HG03558 (cell line): Measurements from ENCODE around the gene FN3KRP.

Source experiments
- ATAC-seq: cut with Tn5 transposase; IDR thresholded peaks from one replicate; pipeline ENCODE4 v1.9.1; 2021; ENCODE audit warnings: moderate number of reproducible peaks; ENCODE audit not compliant: unreplicated experiment; ENCODE audit errors: extremely low read depth

The FN3KRP gene

DNA sequence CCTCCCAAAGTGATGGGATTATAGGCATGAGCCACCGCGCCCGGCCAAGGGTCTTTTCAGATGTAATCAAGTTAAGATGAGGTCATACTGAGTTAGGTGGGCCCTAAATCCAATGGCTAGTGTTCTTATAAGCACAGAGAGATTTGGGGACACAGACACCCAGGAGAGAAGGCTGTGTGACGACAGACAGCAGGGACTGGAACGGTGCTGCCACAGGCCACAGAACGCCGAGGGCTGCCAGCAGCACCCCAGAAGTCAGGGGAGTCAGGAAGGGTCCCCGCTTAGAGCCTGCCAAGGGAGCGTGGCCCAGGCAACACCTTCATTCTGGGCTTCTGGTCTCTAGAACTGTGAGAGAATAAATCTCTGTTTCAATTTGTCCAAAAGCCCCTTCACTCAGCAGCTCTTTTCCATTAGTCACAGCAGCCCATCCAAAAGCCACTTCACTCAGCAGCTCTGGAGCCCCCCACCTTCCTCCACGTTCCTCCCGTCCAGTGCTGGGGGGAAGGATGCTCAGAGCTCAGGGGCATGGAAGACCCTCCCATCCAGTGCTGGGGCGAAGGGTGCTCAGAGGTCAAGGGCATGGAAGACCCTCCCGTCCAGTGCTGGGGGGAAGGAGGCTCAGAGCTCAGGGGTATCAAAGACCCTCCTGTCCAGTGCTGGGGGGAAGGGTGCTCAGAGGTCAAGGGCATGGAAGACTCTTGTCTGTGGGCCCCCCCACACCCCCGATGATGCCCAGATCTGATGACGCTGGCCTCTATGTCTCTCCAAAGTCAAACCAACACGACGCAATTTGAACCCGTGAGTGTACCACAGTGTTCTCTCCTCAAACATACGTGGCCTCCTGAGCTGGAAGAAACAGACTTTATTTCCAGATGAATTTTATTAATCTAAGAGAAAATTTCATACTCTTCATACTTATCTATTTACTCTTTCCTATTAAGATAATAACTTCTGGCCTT is 29.9 kb upstream of the FN3KRP start:
- ATAC-seq, result no peak

GRCh38 chr17:82687375-82687861 is 29.1 kb upstream of the FN3KRP start:
- no peak for ATAC-seq

DNA sequence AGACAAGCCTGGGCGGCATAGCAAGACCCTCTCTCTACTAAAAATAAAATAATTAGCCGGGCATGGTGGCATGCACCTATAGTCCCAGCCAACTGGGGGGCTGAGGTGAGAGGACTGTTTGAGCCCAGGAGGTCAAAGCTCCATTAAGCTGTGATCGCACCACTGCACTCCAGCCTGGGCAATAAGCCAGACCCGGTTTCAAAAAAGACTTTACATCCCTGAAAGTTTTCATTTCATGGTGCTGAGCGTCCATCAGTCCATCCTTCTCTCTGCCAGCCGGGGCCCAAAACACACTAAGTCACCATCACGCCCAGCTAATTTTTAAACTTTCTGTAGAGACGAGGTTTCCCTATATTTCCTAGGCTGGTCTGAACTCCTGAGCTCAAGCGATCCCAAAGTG is 28.6 kb upstream of the FN3KRP start:
- no peak for ATAC-seq

GRCh38 chr17:82689077-82689476 is 27.4 kb upstream of the FN3KRP start:
- ATAC-seq, result no peak

DNA sequence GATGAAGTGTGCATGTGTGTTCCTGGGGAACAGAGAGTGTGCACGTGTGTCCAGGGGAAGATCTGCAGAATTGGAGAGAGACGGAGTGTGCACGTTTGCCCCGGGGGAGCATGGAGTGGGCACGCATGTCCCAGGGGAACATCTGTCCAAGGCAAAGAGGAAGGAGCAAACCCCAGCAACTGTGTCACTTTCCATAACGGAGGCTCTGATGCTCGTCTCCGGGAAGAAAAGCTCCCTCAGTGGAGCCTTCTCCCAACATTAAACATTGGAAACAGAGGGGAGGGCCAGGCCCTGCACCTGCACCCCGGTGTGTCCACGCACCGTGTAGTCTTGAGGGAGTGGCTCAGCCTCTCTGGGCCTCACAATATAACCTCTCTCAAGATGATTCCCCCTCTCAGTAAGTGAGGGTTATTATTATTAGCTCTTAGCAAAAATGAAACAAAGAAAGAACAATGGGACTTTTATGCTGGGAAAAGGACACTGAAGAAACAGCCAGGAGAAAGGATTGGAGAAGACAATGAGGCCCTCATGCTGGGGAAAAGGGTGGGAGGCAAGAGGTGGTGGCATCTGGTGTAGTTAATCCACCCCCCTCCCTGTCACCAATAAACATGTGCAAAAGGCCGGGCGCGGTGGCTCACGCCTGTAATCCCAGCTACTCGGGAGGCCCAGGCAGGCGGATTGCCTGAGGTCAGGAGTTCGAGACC is 25.6 kb upstream of the FN3KRP start:
- no peak for ATAC-seq

DNA sequence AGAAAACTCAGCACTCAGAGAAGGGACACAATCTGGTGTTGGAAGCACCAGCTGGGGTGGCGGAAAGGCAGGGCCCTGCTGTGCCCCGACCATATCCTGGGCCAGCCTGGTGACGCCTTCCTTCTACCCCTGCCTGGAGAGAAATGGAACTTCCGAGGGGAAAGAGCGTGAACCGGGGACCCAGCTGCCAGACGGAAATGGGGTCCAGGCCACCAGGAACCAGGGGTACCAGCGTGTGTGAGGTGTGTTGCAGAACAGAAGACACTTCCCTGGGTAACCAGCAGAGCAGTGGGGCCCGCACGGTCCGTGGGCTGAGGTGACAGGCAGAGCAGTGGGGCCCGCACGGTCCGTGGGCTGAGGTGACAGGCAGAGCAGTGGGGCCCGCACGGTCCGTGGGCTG is 24.8 kb upstream of the FN3KRP start:
- no peak for ATAC-seq

DNA sequence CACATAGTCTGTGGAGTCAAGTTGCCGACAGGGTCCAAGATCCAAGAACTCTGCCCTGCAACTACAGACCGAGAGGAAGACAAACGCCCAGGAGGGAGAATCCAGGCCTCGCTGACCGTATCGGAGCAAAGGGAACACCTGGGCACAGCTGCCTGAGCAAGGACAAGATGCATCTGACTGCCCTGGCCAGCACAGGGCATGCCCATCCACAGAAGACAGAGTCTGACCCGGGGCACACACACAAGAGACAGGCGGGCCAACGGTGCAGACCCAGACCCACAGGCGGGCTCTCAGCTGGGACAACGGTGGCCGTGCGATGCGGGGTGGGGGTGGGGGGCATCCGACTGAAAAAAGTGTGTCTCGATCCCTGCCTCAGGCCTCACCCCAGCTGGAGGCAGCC is 24.2 kb upstream of the FN3KRP start:
- ATAC-seq, result no peak

GRCh38 chr17:82693168-82693867 is 23.2 kb upstream of the FN3KRP start:
- ATAC-seq, result no peak

GRCh38 chr17:82694647-82695046 is 21.9 kb upstream of the FN3KRP start:
- no peak for ATAC-seq

- no peak for ATAC-seq
Observed at GRCh38 chr17:82696259-82696658, 20.2 kb upstream of the FN3KRP start.

GRCh38 chr17:82696916-82697807 is 19.3 kb upstream of the FN3KRP start:
- ATAC-seq, result no peak

DNA sequence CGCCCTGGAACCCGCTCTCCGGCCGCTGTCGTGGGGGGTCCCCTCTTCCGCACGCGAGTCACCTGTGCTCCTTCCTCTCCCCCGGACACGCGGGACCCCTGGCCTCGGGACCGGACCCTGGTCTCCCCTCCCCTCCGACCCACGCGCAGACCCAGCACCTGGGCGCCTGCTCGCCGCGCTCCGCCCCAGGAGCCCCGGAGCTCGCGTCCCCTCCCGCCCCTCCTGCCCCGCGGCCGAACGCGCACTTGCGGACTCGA is 18.8 kb upstream of the FN3KRP start:
- ATAC-seq, result no peak

GRCh38 chr17:82698065-82698973 is 18.2 kb upstream of the FN3KRP start, which contains the start of gene RAB40B:
Gene RAB40B, minus strand, starts transcription at chr17:82698698. Its CDS starts 102 bp downstream, at chr17:82698596.
- ATAC-seq, result peak; percentile 85

- ATAC-seq, result no peak
Observed at GRCh38 chr17:82698974-82699442, 17.5 kb upstream of the FN3KRP start.

GRCh38 chr17:82699551-82699950 is 17.0 kb upstream of the FN3KRP start:
- no peak for ATAC-seq

DNA sequence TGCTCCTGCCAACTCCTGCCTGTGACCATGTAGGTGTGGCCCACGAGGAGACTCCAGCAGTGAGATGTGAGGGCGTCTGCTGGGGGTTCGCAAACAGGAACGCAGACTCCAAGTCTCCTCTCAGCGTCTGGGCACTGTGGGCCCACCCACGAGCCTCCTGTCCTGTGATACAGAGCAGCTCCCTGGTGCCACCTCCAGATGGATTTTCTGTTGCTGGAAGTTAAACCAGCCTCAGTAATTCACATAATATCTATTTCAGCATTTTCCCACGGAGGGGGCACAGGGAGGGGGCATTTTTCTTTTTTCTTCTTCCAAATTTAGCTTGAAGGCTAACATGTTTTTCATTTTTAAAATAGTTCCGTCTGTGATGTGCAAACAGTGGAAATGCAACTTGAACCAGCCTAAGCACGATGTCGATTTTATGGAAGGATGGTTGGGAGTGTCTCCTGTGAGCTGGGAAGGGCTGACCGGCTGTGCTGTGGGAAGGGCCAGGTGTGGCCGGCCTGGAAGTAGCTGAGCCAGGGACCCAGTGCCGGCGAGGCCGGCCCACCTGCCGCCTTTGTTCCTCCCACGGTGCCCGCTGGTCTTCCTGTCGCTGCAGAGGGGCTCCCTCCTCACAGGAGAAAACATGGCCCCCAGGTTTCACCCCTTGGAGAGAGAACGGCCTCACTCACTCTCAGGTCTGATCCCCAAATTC is 14.1 kb upstream of the FN3KRP start:
- ATAC-seq, result no peak

- ATAC-seq, result no peak
Observed at GRCh38 chr17:82703036-82703745, 13.3 kb upstream of the FN3KRP start.
